HUES64 (cell line): ENCODE results near the gene LY6G5C.

Experiments used
- H3K27ac ChIP-seq: 2 replicates; pipeline ENCODE4 v1.7.0; 2013; ENCODE audit warnings: low read depth, low read length, inconsistent platforms
- H3K27me3 ChIP-seq: 2 replicates; pipeline ENCODE4 v1.6.1; 2013; ENCODE audit warnings: mild to moderate bottlenecking, low read length; ENCODE audit not compliant: insufficient read depth
- H3K36me3 ChIP-seq: 2 replicates; pipeline ENCODE4 v1.6.1; 2013; ENCODE audit warnings: mild to moderate bottlenecking, low read length; ENCODE audit not compliant: insufficient read depth
- H3K4me1 ChIP-seq: 2 replicates; pipeline ENCODE4 v1.6.1; 2013; ENCODE audit warnings: mild to moderate bottlenecking, low read length, moderate library complexity; ENCODE audit not compliant: insufficient read depth
- H3K4me3 ChIP-seq: 2 replicates; pipeline ENCODE4 v1.5.1; 2013; ENCODE audit warnings: mild to moderate bottlenecking, low read length, moderate library complexity
- H3K9ac ChIP-seq: 2 replicates; pipeline ENCODE4 v1.6.1; 2013; ENCODE audit warnings: mild to moderate bottlenecking, low read depth, low read length
- H3K9me3 ChIP-seq: 2 replicates; pipeline ENCODE4 v1.6.1; 2013; ENCODE audit warnings: low read depth, low read length; ENCODE audit not compliant: insufficient read depth
- WGBS: fragments of 150-250, 120-280 bp; methylation state at CpG from one replicate; pipeline ENCODE4 v1.1.7; 2013; ENCODE audit warnings: missing lambda C conversion rate; 5-methylcytosine and 5-hydroxymethylcytosine counted together

LY6G5C gene

GRCh38 chr6:31723245-31723979, 42.5 kb upstream of the LY6G5C start, which contains the start of gene MPIG6B:
Gene MPIG6B (plus strand): TSS chr6:31723373. CDS start chr6:31723384, 11 bp downstream.
- 90% methylated on average over 46 of the region's 46 CpGs for WGBS
- Histone ChIP-seq H3K4me1 (peaks cover 4% of the 10 kb centered on the region; the same call in 1 of the 2 replicates), H3K9ac (no peak within 1 kb of the TSS), H3K9me3 (no peaks in the 10 kb centered on the region), H3K36me3 (peaks cover 26% of the 10 kb centered on the region), H3K27me3 (no peaks in the 10 kb centered on the region), H3K27ac (no peak within 1 kb of the TSS), H3K4me3 (no peak within 1 kb of the TSS)

- H3K4me3 ChIP-seq: no peak overlapping the region
- WGBS: 92% methylated on average over 3 of the region's 3 CpGs
- no peak overlapping the region for H3K9ac ChIP-seq
- peaks cover 16% of the 10 kb centered on the region for H3K36me3 ChIP-seq
- no peaks in the 10 kb centered on the region for H3K27me3 ChIP-seq
- H3K9me3 ChIP-seq: no peaks in the 10 kb centered on the region
- no peak overlapping the region for H3K27ac ChIP-seq
- peaks cover 15% of the 10 kb centered on the region for H3K4me1 ChIP-seq
Observed at GRCh38 chr6:31722173-31722572, 41.3 kb upstream of the LY6G5C start.

DNA sequence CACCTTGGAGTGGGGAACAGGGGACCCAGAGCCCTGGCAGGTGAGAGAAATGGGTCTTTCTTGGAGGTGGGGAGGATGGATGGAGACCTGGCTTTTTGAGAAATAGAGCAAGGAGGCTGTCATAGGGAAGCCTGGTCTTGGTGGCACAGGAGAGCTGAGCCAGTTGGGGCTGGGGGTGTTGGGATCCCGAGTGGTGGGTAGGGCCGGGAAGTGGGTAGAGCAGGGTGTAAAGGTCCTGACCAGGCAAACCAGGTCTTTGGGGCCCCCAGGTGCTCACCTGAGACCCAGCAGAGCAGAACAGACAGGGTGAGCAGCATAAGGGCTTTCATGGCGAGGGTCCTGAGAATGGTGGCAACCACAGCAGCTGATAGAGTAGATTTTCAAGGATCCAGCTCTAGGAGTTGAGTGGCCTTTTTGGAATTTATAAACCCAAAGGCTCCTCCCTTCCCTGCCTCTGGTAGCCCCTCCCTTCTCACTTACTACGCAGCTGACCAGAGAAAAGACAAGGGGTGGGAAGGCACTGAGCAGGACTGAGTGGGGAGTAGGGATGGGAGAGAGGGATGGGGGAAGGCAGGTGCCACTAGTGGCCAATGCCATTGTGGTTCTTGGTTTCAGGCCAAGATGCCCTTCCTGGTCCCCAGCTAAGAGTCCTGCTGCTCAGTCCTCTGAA, 40.6 kb upstream of the LY6G5C start, which contains the start of gene LY6G6C:
Gene LY6G6C, minus strand, starts transcription at position 396 of the 670 bp plus-strand sequence. Its CDS starts 67 bp downstream, at position 329.
- no peak within 1 kb of the TSS for H3K9ac ChIP-seq

DNA sequence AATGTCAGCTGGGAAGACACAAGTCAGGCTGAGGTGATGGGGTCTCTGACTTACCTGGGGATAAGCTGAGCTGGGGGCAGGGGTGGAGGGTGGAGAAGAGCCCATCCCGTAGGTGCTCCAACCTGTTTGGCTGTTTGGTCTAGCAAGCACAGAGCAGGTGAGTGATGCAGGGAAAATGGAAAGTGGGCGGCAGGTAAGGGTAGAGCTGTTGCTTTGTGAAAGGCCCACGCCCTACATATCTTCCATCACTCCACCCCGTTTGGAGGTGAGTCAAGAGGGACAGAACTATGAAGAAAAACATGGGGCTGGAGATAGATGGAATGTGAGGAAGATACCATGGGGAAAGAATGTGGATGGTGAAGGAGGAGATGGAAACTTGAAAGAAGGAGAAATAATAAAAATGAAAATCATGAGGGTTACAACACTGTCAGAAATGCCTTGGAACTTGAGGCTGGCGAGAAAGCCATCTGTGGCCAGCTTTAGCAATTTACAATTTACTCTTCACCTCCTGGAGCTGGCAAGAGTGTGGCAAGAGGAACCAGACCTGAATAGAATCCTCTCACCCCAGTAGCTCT, 39.4 kb upstream of the LY6G5C start:
- Histone ChIP-seq H3K27ac (no peak overlapping the region), H3K9me3 (no peaks in the 10 kb centered on the region), H3K36me3 (no peaks in the 10 kb centered on the region), H3K4me3 (no peak overlapping the region), H3K27me3 (no peaks in the 10 kb centered on the region), H3K4me1 (peaks cover 16% of the 10 kb centered on the region), H3K9ac (no peak overlapping the region)
- 96% methylated on average over 5 of the region's 5 CpGs for WGBS

More for the DNA sequence above, 40.6 kb upstream of the LY6G5C start, which contains the start of gene LY6G6C:
- peaks cover 15% of the 10 kb centered on the region for H3K4me1 ChIP-seq
- H3K36me3 ChIP-seq: peaks cover 9% of the 10 kb centered on the region
- no peak within 1 kb of the TSS for H3K4me3 ChIP-seq
- WGBS: 87% methylated on average over 3 of the region's 4 CpGs
- H3K27me3 ChIP-seq: no peaks in the 10 kb centered on the region
- no peaks in the 10 kb centered on the region for H3K9me3 ChIP-seq
- no peak within 1 kb of the TSS for H3K27ac ChIP-seq

DNA sequence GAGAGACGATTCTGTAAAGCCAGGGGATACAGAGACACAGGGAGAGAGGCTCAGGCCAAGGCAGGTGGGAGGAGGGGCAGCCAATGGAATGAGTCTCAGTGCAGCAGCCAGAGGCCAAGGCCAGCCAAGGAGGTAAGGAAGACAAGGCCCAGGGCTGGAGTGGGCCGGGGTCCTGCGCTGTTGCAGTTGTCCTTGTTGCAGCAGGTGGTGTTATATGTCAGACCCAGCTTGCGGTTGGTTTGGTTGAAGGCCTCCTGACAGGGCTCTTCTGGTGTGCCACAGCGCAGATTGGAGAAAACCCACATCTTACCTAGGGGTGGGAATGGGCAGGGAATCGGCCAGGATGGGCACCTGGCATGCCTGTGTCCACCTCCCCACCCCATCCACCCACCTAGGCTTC, 38.1 kb upstream of the LY6G5C start:
- Histone ChIP-seq H3K4me3 (no peak overlapping the region), H3K27me3 (no peaks in the 10 kb centered on the region), H3K27ac (no peak overlapping the region), H3K9ac (no peak overlapping the region), H3K36me3 (no peaks in the 10 kb centered on the region), H3K4me1 (peaks cover 28% of the 10 kb centered on the region), H3K9me3 (no peaks in the 10 kb centered on the region)
- 89% methylated on average over 6 of the region's 6 CpGs for WGBS

DNA sequence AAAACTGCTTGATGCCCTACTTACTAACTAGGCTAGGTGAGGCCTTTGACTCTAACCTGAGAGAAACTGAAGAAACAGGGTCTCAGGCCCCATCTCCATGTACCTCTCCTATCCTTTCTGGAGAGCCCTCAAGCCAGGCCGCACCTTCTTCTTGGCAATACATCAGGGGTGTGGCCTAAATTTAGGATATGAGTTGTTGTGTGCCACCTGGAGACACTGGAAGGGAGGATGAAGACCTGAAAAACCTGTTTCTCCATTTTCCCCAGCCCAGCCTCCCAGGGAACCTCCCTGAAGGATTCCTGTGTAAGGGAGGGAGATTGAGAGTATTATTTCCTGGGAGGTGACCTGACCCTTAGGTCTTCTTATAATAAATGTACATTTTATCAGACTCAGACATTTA, 37.4 kb upstream of the LY6G5C start:
- H3K9me3 ChIP-seq: no peaks in the 10 kb centered on the region
- no peak overlapping the region for H3K9ac ChIP-seq
- WGBS: no CpG with 5 or more reads among the region's 1 CpG
- H3K27me3 ChIP-seq: no peaks in the 10 kb centered on the region
- H3K27ac ChIP-seq: no peak overlapping the region
- H3K36me3 ChIP-seq: no peaks in the 10 kb centered on the region
- H3K4me1 ChIP-seq: peaks cover 34% of the 10 kb centered on the region
- H3K4me3 ChIP-seq: no peak overlapping the region

DNA sequence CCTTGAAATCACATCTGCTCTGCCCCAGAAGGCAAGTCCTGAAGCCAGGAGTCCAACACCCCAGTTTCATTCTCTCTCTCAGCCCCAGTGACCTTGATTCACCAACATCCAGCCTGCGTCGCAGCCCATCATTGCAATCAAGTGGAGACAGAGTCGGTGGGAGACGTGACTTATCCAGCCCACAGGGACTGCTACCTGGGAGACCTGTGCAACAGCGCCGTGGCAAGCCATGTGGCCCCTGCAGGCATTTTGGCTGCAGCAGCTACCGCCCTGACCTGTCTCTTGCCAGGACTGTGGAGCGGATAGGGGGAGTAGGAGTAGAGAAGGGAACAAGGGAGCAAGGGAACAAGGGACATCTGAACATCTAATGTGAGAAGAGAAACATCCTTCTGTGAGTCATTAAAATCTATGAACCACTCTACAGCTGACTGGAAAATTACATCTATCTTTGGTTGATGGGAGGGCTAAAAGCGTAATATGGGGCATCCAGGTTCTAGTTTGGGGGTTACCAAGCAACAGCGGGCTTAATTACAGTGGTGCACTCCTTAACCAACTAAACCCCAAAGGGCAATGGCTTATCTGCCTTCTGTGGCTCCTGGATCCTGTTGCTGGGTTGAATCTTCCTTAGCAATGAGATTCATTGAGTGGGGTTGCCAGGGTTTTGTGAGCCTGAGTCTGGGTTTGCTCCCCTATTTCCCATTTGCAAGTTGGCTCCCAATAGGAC, 36.8 kb upstream of the LY6G5C start:
- Histone ChIP-seq H3K4me1 (peaks cover 36% of the 10 kb centered on the region), H3K9me3 (no peaks in the 10 kb centered on the region), H3K27me3 (no peaks in the 10 kb centered on the region), H3K9ac (no peak overlapping the region), H3K27ac (no peak overlapping the region), H3K36me3 (no peaks in the 10 kb centered on the region), H3K4me3 (no peak overlapping the region)
- 72% methylated on average over 10 of the region's 10 CpGs for WGBS

DNA sequence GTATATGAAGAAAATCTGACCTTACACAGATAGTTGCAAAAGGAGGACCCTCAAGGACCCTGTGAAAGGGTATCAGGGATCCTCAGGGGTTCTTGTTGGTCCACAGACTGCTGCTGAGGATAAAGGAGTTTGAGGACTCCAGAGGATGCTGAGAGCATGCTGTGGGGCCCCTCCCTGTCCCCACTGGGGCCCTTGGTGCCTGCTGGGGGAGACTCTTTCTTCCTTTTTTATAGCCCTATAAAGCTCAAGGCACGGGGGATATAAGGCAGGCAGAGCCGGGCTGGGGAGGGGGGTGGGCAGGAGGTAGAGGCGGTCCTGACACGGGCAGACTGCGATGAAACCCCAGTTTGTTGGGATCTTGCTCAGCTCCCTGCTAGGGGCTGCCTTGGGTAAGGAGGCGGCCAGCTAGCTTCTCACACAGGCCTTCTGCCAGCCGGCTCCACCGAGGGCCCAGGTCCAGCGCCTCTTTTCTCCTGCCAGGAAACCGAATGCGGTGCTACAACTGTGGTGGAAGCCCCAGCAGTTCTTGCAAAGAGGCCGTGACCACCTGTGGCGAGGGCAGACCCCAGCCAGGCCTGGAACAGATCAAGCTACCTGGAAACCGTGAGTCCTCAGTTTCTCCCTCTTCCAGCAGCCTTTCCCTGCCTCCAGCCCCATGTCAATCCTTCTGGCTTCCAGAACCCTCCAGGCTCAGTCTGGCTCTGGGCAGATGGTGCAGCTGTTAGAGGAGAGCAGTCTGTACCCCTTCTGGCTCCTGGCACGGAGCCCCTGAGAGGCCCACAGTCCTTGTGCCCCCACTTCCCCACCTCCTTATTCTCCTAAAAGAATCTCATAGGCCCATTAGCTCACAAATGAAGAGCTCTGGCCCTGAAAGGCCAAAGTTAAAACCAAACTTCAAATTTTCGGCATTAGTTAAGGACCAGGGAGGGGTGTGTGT, 34.4 kb upstream of the LY6G5C start, which contains the start of gene LY6G6D:
Gene LY6G6D, plus strand, starts transcription at position 327 of the 937 bp plus-strand sequence. Its CDS starts 8 bp downstream, at position 335.
- H3K27me3 ChIP-seq: no peaks in the 10 kb centered on the region

DNA sequence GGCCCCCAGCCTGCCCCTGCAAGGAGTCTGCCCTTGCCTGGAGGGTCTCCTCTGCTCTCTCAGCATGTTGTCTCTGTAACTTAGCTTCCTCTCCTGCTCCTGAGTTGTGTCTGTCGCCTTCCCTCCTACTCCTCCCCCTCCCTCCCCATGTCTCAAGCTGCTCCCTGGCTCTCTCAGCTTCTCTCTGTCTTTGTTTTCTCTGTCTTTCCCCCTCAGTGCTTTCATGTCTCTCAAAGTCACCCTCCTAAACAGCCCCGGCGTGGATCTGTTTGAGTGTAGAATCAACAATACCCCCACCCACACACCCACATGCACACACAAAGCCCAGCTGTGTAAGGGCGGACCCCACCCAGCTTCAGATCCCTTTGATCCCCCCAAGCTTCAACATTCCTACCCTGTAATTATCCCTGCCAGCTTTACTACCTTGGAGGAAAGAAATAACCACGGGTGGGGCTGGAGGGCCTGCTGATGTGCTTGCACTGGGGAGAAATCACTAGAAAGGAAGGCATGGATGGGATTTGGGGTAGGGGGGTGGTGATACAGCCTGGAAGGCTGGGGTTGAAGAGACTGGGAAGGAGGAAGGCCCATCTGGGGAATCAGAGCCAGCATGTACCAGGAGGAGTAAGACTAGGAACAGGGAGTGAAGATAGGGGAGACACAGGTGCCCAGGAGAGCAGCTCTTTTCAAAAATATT, 33.3 kb upstream of the LY6G5C start:
- 0 out of 2 replicates have a peak overlapping the region, but pooled peaks have one; percentile 7 for H3K27ac ChIP-seq
- no peak overlapping the region for H3K4me3 ChIP-seq
- H3K27me3 ChIP-seq: no peaks in the 10 kb centered on the region
- H3K36me3 ChIP-seq: no peaks in the 10 kb centered on the region
- 19% methylated on average over 5 of the region's 5 CpGs for WGBS
- H3K9me3 ChIP-seq: no peaks in the 10 kb centered on the region
- H3K4me1 ChIP-seq: peaks cover 36% of the 10 kb centered on the region
- H3K9ac ChIP-seq: no peak overlapping the region

More for the DNA sequence above, 34.4 kb upstream of the LY6G5C start, which contains the start of gene LY6G6D:
- Histone ChIP-seq H3K27ac (0 out of 2 replicates have a peak within 1 kb of the TSS, but pooled peaks have one; percentile 7), H3K9ac (no peak within 1 kb of the TSS), H3K4me1 (peaks cover 36% of the 10 kb centered on the region), H3K36me3 (no peaks in the 10 kb centered on the region), H3K9me3 (no peaks in the 10 kb centered on the region), H3K4me3 (no peak within 1 kb of the TSS)
- 60% methylated on average over 15 of the region's 16 CpGs for WGBS
